Measurements from ENCODE around the gene AGTRAP.
A peak's percentile ranks its signal among the peaks of the same experiment; 100 is the strongest.

Gene AGTRAP

GRCh38 chr1:11735531-11735853 lies 444 bp upstream of the AGTRAP start:
- DNase-seq (ENCODE audit: low read depth) = no peak

- DNase-seq (ENCODE audit: low read depth) = peak; percentile 67
These were observed 1.1 kb downstream of the AGTRAP start for GRCh38 chr1:11736746-11737639.

- no peak for DNase-seq (ENCODE audit: low read depth)
These were observed 2.2 kb downstream of the AGTRAP start for GRCh38 chr1:11738096-11738495.

GRCh38 chr1:11738783-11739182 lies 2.8 kb downstream of the AGTRAP start:
- DNase-seq (ENCODE audit: low read depth) = no peak

GRCh38 chr1:11740258-11741192 lies 4.6 kb downstream of the AGTRAP start:
- DNase-seq (ENCODE audit: low read depth) = no peak

- no peak for DNase-seq (ENCODE audit: low read depth)
These were observed 5.5 kb downstream of the AGTRAP start for GRCh38 chr1:11741482-11741881.

- no peak for DNase-seq (ENCODE audit: low read depth)
These were observed 6.1 kb downstream of the AGTRAP start for GRCh38 chr1:11741919-11742558.

GRCh38 chr1:11744287-11744686 lies 8.4 kb downstream of the AGTRAP start:
- no peak for DNase-seq (ENCODE audit: low read depth)

- peak; percentile 12 for DNase-seq (ENCODE audit: low read depth)
These were observed 10.2 kb downstream of the AGTRAP start for GRCh38 chr1:11746092-11746491.

- no peak for DNase-seq (ENCODE audit: low read depth)
These were observed 11.0 kb downstream of the AGTRAP start for GRCh38 chr1:11746795-11747487.

GRCh38 chr1:11748294-11749202 lies 12.6 kb downstream of the AGTRAP start:
- DNase-seq (ENCODE audit: low read depth) = no peak

- no peak for DNase-seq (ENCODE audit: low read depth)
These were observed 13.3 kb downstream of the AGTRAP start for GRCh38 chr1:11749203-11749689.

GRCh38 chr1:11749996-11750395 lies 14.1 kb downstream of the AGTRAP start:
- no peak for DNase-seq (ENCODE audit: low read depth)

- no peak for DNase-seq (ENCODE audit: low read depth)
These were observed 15.2 kb downstream of the AGTRAP start for GRCh38 chr1:11751087-11751486.

GRCh38 chr1:11752359-11753088 lies 16.6 kb downstream of the AGTRAP start:
- no peak for DNase-seq (ENCODE audit: low read depth)

GRCh38 chr1:11753555-11754208 lies 17.7 kb downstream of the AGTRAP start:
- no peak for DNase-seq (ENCODE audit: low read depth)

GRCh38 chr1:11757047-11757446 lies 21.1 kb downstream of the AGTRAP start:
- no peak for DNase-seq (ENCODE audit: low read depth)

- DNase-seq (ENCODE audit: low read depth) = no peak
These were observed 23.9 kb downstream of the AGTRAP start for GRCh38 chr1:11759791-11760190.

- DNase-seq (ENCODE audit: low read depth) = no peak
These were observed 25.3 kb downstream of the AGTRAP start for GRCh38 chr1:11761285-11761684.
